ENCODE measurements around the gene MSL3. TPM values are rescaled to one million over a fixed set of nuclear protein-coding genes. Genes with fewer than 3 reads are reported as not detected.

MSL3 gene
- total RNA-seq, 1 donor from 2014 or later: 29.2 TPM

GRCh38 chrX:11791537-11791936, 33.5 kb downstream of the MSL3 start:
- Histone ChIP-seq H3K4me2 (ENCODE audit: low read length) (no peak overlapping the region), H3K79me2 (ENCODE audit: insufficient read depth, low read length) (no peaks in the 10 kb centered on the region), H3K27ac (ENCODE audit: low read depth, low read length) (no peak overlapping the region), H4K20me1 (ENCODE audit: insufficient read depth, low read length) (no peaks in the 10 kb centered on the region), H3K4me3 (ENCODE audit: insufficient read depth, low read depth, low read length) (no peak overlapping the region), H3K4me1 (ENCODE audit: insufficient read depth, low read length) (no peaks in the 10 kb centered on the region), H3K36me3 (ENCODE audit: insufficient read depth, low read length) (no peaks in the 10 kb centered on the region), H3K9ac (ENCODE audit: low read length) (no peak overlapping the region), H2AFZ (ENCODE audit: low read depth, low read length) (no peak overlapping the region), H3K27me3 (ENCODE audit: insufficient read depth, low read length) (no peaks in the 10 kb centered on the region), H3K9me3 (ENCODE audit: insufficient read depth, low read depth, low read length) (no peaks in the 10 kb centered on the region)
- FAIRE-seq: no peak
- Mint-ChIP-seq H3K4me3 (ENCODE audit: unreplicated experiment) (no peak overlapping the region), H3K36me3 (ENCODE audit: low read depth, unreplicated experiment) (no peaks in the 10 kb centered on the region), H3K27me3 (ENCODE audit: low read depth, unreplicated experiment) (no peaks in the 10 kb centered on the region), H3K27ac (ENCODE audit: unreplicated experiment) (no peak overlapping the region), H3K4me1 (ENCODE audit: low read depth, unreplicated experiment) (no peaks in the 10 kb centered on the region), H3K9me3 (ENCODE audit: unreplicated experiment) (no peaks in the 10 kb centered on the region)
- DNase-seq (ENCODE audit: low read depth): no peak
- TF ChIP-seq EZH2 (IDR thresholded peaks at IDR 0.05; ENCODE audit: insufficient read depth, low read length): no peak
- TF ChIP-seq, protein P1, sequence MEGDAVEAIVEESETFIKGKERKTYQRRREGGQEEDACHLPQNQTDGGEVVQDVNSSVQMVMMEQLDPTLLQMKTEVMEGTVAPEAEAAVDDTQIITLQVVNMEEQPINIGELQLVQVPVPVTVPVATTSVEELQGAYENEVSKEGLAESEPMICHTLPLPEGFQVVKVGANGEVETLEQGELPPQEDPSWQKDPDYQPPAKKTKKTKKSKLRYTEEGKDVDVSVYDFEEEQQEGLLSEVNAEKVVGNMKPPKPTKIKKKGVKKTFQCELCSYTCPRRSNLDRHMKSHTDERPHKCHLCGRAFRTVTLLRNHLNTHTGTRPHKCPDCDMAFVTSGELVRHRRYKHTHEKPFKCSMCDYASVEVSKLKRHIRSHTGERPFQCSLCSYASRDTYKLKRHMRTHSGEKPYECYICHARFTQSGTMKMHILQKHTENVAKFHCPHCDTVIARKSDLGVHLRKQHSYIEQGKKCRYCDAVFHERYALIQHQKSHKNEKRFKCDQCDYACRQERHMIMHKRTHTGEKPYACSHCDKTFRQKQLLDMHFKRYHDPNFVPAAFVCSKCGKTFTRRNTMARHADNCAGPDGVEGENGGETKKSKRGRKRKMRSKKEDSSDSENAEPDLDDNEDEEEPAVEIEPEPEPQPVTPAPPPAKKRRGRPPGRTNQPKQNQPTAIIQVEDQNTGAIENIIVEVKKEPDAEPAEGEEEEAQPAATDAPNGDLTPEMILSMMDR (IDR thresholded peaks at IDR 0.05; ENCODE audit: insufficient read depth, low read depth, low read length): no peak

DNA sequence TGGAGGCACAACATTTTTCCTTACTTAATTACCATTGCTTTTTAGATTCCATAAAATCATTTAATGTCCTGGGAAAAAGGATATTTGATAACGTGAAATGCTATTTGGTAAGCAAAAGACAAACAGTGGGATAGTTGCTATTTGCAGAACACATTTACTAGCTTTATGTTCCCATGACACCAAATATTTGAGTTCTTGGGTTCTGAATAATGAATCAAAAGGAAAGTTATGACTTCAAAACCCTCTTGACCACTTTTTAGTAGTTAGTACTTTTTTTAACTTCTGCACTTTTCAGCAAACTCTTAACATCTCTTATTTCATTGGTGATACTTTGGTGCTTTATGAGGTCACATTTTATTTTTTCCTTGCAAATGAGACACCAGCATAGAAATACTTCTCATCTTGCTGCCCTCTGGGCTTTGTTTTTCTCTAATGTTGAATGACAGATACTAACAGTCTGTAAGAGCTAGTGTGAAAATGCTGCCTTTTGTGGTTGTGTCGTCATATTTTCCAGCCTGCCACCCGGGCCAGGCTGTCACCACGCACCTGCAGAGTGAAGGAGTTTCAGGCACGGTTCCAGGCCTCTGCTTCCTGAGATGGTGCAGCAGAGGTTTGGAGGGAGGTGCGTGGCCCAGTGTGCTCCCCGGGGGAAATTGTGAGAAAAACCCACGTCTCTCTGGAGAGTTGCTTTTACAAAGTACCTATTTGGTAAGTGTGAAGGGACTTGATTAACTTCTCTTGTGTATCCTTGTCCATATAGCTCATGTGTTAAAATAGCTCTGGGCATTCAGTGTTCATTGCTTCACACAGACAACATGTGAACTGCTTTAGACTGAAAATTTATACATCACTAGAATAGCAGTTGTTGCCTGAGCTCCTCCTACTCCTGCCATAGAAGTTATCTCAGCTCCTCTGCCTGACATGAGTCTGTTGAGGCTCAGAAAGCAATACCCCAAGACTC, 34.7 kb downstream of the MSL3 start:
- Mint-ChIP-seq H3K36me3 (ENCODE audit: low read depth, unreplicated experiment) (no peaks in the 10 kb centered on the region), H3K9me3 (ENCODE audit: unreplicated experiment) (no peaks in the 10 kb centered on the region), H3K27me3 (ENCODE audit: low read depth, unreplicated experiment) (no peaks in the 10 kb centered on the region), H3K4me3 (ENCODE audit: unreplicated experiment) (no peak overlapping the region), H3K4me1 (ENCODE audit: low read depth, unreplicated experiment) (no peaks in the 10 kb centered on the region), H3K27ac (ENCODE audit: unreplicated experiment) (no peak overlapping the region)
- no peaks in the 10 kb centered on the region for H4K20me1 ChIP-seq (ENCODE audit: insufficient read depth, low read length)
- H3K4me3 ChIP-seq (ENCODE audit: insufficient read depth, low read depth, low read length): no peak overlapping the region
- FAIRE-seq (peak; percentile 17), DNase-seq (ENCODE audit: low read depth) (no peak)
- H3K9ac ChIP-seq (ENCODE audit: low read length): no peak overlapping the region
- no peaks in the 10 kb centered on the region for H3K9me3 ChIP-seq (ENCODE audit: insufficient read depth, low read depth, low read length)
- no peak for TF ChIP-seq EZH2 (IDR thresholded peaks at IDR 0.05; ENCODE audit: insufficient read depth, low read length)
- TF ChIP-seq, protein P1 (IDR thresholded peaks at IDR 0.05; ENCODE audit: insufficient read depth, low read depth, low read length): no peak
- H3K27me3 ChIP-seq (ENCODE audit: insufficient read depth, low read length): no peaks in the 10 kb centered on the region
- H3K27ac ChIP-seq (ENCODE audit: low read depth, low read length): no peak overlapping the region
- no peak overlapping the region for H2AFZ ChIP-seq (ENCODE audit: low read depth, low read length)
- H3K4me1 ChIP-seq (ENCODE audit: insufficient read depth, low read length): no peaks in the 10 kb centered on the region
- H3K36me3 ChIP-seq (ENCODE audit: insufficient read depth, low read length): no peaks in the 10 kb centered on the region
- no peaks in the 10 kb centered on the region for H3K79me2 ChIP-seq (ENCODE audit: insufficient read depth, low read length)
- no peak overlapping the region for H3K4me2 ChIP-seq (ENCODE audit: low read length)

DNA sequence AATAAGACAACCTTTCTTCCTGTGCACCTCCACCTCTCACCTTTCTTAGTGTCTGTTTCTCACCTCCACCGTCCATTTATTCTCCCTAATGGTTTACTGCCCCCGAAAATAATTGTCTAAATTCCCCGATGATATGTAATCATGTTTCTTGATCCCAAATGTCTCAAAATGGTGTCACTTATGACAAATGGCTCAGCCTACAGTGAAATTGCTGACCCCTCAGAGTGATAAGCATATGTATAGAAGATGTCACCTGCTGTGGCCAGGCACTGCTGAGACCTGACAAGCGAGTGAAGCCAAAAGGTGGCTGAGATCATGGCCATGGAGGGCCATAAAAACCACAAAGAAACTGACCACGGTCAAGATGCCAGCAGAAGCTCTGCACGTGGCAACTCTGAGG, 35.7 kb downstream of the MSL3 start:
- Histone ChIP-seq H2AFZ (ENCODE audit: low read depth, low read length) (no peak overlapping the region), H3K4me1 (ENCODE audit: insufficient read depth, low read length) (no peaks in the 10 kb centered on the region), H3K9ac (ENCODE audit: low read length) (no peak overlapping the region), H3K27ac (ENCODE audit: low read depth, low read length) (no peak overlapping the region), H3K27me3 (ENCODE audit: insufficient read depth, low read length) (no peaks in the 10 kb centered on the region), H3K4me3 (ENCODE audit: insufficient read depth, low read depth, low read length) (no peak overlapping the region), H4K20me1 (ENCODE audit: insufficient read depth, low read length) (no peaks in the 10 kb centered on the region), H3K4me2 (ENCODE audit: low read length) (no peak overlapping the region), H3K9me3 (ENCODE audit: insufficient read depth, low read depth, low read length) (no peaks in the 10 kb centered on the region), H3K79me2 (ENCODE audit: insufficient read depth, low read length) (no peaks in the 10 kb centered on the region), H3K36me3 (ENCODE audit: insufficient read depth, low read length) (no peaks in the 10 kb centered on the region)
- no peak for DNase-seq (ENCODE audit: low read depth)
- H3K27me3 Mint-ChIP-seq (ENCODE audit: low read depth, unreplicated experiment): no peaks in the 10 kb centered on the region
- H3K4me3 Mint-ChIP-seq (ENCODE audit: unreplicated experiment): no peak overlapping the region
- H3K36me3 Mint-ChIP-seq (ENCODE audit: low read depth, unreplicated experiment): no peaks in the 10 kb centered on the region
- no peaks in the 10 kb centered on the region for H3K4me1 Mint-ChIP-seq (ENCODE audit: low read depth, unreplicated experiment)
- H3K9me3 Mint-ChIP-seq (ENCODE audit: unreplicated experiment): no peaks in the 10 kb centered on the region
- no peak overlapping the region for H3K27ac Mint-ChIP-seq (ENCODE audit: unreplicated experiment)
- no peak for TF ChIP-seq EZH2 (IDR thresholded peaks at IDR 0.05; ENCODE audit: insufficient read depth, low read length)
- TF ChIP-seq, protein P1 (IDR thresholded peaks at IDR 0.05; ENCODE audit: insufficient read depth, low read depth, low read length): no peak
- FAIRE-seq: peak; percentile 41

Measured in astrocyte (in vitro differentiated cells and primary cell).